Measurements from ENCODE around the gene MC4R.

Gene MC4R

DNA sequence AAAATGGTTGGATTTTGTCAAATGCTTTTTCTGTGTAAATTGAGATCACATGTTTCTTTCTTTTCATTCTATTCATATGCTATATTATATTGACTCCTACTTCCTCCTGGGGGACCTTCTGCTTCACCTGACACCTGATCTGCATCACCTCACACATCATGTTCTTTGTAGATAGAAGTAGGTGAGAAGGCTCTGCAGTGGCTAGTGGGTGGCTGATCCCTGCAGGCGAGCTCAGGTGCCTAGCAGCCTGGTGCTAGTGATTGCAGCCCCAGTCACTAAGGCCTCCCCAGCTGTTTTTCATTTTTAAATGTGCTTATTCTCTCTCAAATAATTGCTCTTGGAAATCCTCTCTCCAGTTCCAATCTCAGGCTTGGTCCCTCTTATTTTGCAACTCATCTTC lies 33.6 kb downstream of the MC4R start:
- ChIA-PET POLR2A (no interaction called here), CTCF (no interaction called here)
- Histone ChIP-seq H3K9me3 (ENCODE audit: control insufficient read depth, insufficient read depth, low read depth, low read length) (no peaks in the 10 kb centered on the region), H3K27ac (ENCODE audit: extremely low read depth, low read depth, low read length) (no peak overlapping the region), H3K4me3 (ENCODE audit: low read depth, low read length) (no peak overlapping the region), H3K36me3 (ENCODE audit: control insufficient read depth in 2 of 2, insufficient read depth in 1 of 2, low read length in 2 of 2) (no peaks in the 10 kb centered on the region), H3K4me1 (ENCODE audit: control insufficient read depth, insufficient read depth, low read length) (no peaks in the 10 kb centered on the region)
- TF ChIP-seq ZIC2 (tag by site-specific recombination; IDR thresholded peaks at IDR 0.05) (no peak), ZNF311 (tag by site-specific recombination; IDR thresholded peaks at IDR 0.05; ENCODE audit: borderline replicate concordance) (no peak), GLI2 (tag by site-specific recombination; IDR thresholded peaks at IDR 0.05; ENCODE audit: borderline replicate concordance, low read depth) (no peak), YY1 (tag by site-specific recombination; IDR thresholded peaks at IDR 0.05) (no peak), ZNF114 (tag by site-specific recombination; IDR thresholded peaks at IDR 0.05) (no peak), SCRT2 (tag by site-specific recombination; IDR thresholded peaks at IDR 0.05) (no peak), MEIS1 (CRISPR knock-in tag; IDR thresholded peaks at IDR 0.05; ENCODE audit: borderline replicate concordance) (no peak), ZNF266 (tag by site-specific recombination; IDR thresholded peaks at IDR 0.05; ENCODE audit: low read depth) (no peak), ZNF202 (tag by site-specific recombination; IDR thresholded peaks at IDR 0.05; ENCODE audit: borderline replicate concordance) (no peak), GLIS2 (tag by site-specific recombination; IDR thresholded peaks at IDR 0.05) (no peak), KLF7 (tag by site-specific recombination; IDR thresholded peaks at IDR 0.05; ENCODE audit: borderline replicate concordance) (no peak), ZNF747 (tag by site-specific recombination; IDR thresholded peaks at IDR 0.05) (no peak)
- TF ChIP-seq, protein P1, sequence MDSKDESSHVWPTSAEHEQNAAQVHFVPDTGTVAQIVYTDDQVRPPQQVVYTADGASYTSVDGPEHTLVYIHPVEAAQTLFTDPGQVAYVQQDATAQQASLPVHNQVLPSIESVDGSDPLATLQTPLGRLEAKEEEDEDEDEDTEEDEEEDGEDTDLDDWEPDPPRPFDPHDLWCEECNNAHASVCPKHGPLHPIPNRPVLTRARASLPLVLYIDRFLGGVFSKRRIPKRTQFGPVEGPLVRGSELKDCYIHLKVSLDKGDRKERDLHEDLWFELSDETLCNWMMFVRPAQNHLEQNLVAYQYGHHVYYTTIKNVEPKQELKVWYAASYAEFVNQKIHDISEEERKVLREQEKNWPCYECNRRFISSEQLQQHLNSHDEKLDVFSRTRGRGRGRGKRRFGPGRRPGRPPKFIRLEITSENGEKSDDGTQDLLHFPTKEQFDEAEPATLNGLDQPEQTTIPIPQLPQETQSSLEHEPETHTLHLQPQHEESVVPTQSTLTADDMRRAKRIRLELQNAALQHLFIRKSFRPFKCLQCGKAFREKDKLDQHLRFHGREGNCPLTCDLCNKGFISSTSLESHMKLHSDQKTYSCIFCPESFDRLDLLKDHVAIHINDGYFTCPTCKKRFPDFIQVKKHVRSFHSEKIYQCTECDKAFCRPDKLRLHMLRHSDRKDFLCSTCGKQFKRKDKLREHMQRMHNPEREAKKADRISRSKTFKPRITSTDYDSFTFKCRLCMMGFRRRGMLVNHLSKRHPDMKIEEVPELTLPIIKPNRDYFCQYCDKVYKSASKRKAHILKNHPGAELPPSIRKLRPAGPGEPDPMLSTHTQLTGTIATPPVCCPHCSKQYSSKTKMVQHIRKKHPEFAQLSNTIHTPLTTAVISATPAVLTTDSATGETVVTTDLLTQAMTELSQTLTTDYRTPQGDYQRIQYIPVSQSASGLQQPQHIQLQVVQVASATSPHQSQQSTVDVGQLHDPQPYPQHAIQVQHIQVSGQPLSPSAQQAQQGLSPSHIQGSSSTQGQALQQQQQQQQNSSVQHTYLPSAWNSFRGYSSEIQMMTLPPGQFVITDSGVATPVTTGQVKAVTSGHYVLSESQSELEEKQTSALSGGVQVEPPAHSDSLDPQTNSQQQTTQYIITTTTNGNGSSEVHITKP (tag by site-specific recombination; IDR thresholded peaks at IDR 0.05): no peak
- TF ChIP-seq, protein P2, sequence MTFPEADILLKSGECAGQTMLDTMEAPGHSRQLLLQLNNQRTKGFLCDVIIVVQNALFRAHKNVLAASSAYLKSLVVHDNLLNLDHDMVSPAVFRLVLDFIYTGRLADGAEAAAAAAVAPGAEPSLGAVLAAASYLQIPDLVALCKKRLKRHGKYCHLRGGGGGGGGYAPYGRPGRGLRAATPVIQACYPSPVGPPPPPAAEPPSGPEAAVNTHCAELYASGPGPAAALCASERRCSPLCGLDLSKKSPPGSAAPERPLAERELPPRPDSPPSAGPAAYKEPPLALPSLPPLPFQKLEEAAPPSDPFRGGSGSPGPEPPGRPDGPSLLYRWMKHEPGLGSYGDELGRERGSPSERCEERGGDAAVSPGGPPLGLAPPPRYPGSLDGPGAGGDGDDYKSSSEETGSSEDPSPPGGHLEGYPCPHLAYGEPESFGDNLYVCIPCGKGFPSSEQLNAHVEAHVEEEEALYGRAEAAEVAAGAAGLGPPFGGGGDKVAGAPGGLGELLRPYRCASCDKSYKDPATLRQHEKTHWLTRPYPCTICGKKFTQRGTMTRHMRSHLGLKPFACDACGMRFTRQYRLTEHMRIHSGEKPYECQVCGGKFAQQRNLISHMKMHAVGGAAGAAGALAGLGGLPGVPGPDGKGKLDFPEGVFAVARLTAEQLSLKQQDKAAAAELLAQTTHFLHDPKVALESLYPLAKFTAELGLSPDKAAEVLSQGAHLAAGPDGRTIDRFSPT (tag by site-specific recombination; IDR thresholded peaks at IDR 0.05): no peak

DNA sequence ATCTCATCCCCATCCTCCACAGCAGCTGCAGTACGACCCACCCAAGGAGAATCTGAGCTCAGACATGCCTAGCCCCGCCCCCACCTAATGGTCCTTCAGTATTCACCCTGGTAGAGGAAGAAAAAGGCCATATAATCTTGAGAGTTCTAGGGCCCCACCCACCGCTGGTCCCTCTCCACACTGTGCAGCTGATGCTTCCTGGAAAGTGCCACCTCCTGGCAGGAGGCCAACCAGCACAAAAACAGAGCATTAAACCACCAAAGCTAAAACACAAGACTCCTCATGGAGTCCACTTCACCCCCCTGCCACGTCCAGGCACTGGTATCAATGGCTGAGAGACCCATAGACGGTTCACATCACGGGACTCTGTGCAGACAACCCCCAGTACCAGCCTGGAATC lies 40.7 kb downstream of the MC4R start:
- Histone ChIP-seq H3K9me3 (ENCODE audit: control insufficient read depth, insufficient read depth, low read depth, low read length) (no peaks in the 10 kb centered on the region), H3K4me3 (ENCODE audit: low read depth, low read length) (no peak overlapping the region), H3K36me3 (ENCODE audit: control insufficient read depth in 2 of 2, insufficient read depth in 1 of 2, low read length in 2 of 2) (no peaks in the 10 kb centered on the region), H3K27ac (ENCODE audit: extremely low read depth, low read depth, low read length) (no peak overlapping the region), H3K4me1 (ENCODE audit: control insufficient read depth, insufficient read depth, low read length) (no peaks in the 10 kb centered on the region)
- ChIA-PET CTCF (no interaction called here), POLR2A (no interaction called here)
- TF ChIP-seq ZNF830 (tag by site-specific recombination; IDR thresholded peaks at IDR 0.05; ENCODE audit: low read depth) (no peak), ZNF623 (tag by site-specific recombination; IDR thresholded peaks at IDR 0.05) (no peak)

DNA sequence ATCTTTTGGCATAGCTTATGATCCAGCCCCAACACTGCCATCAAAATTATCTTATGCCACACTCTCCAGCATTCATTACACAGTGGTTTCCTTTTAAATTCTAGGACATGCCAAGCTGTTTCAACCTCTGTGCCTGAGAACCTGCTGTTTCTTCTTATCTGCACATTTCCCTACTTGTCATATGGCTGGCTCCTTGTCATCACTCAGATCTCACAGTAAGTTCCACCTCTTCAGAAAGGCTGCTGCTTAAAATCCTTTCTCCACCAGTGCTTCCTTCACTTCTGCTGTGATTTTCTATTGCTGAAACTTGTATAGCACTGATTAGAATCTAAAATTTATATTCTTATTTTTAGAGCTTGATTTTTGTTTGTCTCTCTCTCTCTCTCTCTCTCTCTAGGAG lies 43.4 kb downstream of the MC4R start:
- no peaks in the 10 kb centered on the region for H3K4me1 ChIP-seq (ENCODE audit: control insufficient read depth, insufficient read depth, low read length)
- no peak overlapping the region for H3K4me3 ChIP-seq (ENCODE audit: low read depth, low read length)
- no peaks in the 10 kb centered on the region; the same call in 1 of the 2 replicates for H3K9me3 ChIP-seq (ENCODE audit: control insufficient read depth, insufficient read depth, low read depth, low read length)
- POLR2A ChIA-PET: no interaction called here
- no peak overlapping the region for H3K27ac ChIP-seq (ENCODE audit: extremely low read depth, low read depth, low read length)
- H3K36me3 ChIP-seq (ENCODE audit: control insufficient read depth in 2 of 2, insufficient read depth in 1 of 2, low read length in 2 of 2): no peaks in the 10 kb centered on the region
- CTCF ChIA-PET: no interaction called here
- TF ChIP-seq ZNF747 (tag by site-specific recombination; IDR thresholded peaks at IDR 0.05) (no peak), ZNF394 (tag by site-specific recombination; IDR thresholded peaks at IDR 0.05; ENCODE audit: borderline replicate concordance) (no peak), ZSCAN16 (tag by site-specific recombination; IDR thresholded peaks at IDR 0.05) (no peak), KLF8 (tag by site-specific recombination; IDR thresholded peaks at IDR 0.05) (no peak), KLF7 (tag by site-specific recombination; IDR thresholded peaks at IDR 0.05; ENCODE audit: borderline replicate concordance) (no peak), ZNF629 (tag by site-specific recombination; IDR thresholded peaks at IDR 0.05) (no peak)
- TF ChIP-seq, protein P3, sequence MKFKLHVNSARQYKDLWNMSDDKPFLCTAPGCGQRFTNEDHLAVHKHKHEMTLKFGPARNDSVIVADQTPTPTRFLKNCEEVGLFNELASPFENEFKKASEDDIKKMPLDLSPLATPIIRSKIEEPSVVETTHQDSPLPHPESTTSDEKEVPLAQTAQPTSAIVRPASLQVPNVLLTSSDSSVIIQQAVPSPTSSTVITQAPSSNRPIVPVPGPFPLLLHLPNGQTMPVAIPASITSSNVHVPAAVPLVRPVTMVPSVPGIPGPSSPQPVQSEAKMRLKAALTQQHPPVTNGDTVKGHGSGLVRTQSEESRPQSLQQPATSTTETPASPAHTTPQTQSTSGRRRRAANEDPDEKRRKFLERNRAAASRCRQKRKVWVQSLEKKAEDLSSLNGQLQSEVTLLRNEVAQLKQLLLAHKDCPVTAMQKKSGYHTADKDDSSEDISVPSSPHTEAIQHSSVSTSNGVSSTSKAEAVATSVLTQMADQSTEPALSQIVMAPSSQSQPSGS (tag by site-specific recombination; IDR thresholded peaks at IDR 0.05; ENCODE audit: low read depth): no peak
- TF ChIP-seq, protein P4, sequence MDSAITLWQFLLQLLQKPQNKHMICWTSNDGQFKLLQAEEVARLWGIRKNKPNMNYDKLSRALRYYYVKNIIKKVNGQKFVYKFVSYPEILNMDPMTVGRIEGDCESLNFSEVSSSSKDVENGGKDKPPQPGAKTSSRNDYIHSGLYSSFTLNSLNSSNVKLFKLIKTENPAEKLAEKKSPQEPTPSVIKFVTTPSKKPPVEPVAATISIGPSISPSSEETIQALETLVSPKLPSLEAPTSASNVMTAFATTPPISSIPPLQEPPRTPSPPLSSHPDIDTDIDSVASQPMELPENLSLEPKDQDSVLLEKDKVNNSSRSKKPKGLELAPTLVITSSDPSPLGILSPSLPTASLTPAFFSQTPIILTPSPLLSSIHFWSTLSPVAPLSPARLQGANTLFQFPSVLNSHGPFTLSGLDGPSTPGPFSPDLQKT (IDR thresholded peaks at IDR 0.05; ENCODE audit: borderline replicate concordance, low read depth, low read length): no peak

Data from HEK293 (cell line).